OCI-LY7 (cell line): ENCODE measurements around the gene CCDC201. TPM values are rescaled to one million over a fixed set of nuclear protein-coding genes. Genes with fewer than 3 reads are reported as not detected.

Experiments used
- BruUV-seq: library from RNA; stranded (reverse); fragments of 400-500 nt; replicated peaks from 2 replicates; lab custom pipeline; 2021; lab: Mats Ljungman, UMichigan
- CTCF ChIA-PET: fragments of 300-600 bp; sonication (Branson Sonifier 250); formaldehyde crosslinking; loops from one replicate; lab custom pipeline; 2022; ENCODE audit warnings: antibody characterized with exemption; ENCODE audit not compliant: unreplicated experiment; lab: Charles Lee
- POLR2A ChIA-PET: fragments of 300-600 bp; sonication (Branson Sonifier 250); formaldehyde crosslinking; loops from one replicate; lab custom pipeline; 2022; ENCODE audit warnings: antibody characterized with exemption; lab: Charles Lee
- DNase-seq: peaks from one replicate; pipeline ENCODE4 v3.0.0-alpha.2; 2015; ENCODE audit warnings: low spot score
- H2AFZ ChIP-seq: fragments of 200-600 bp; sonication (generic), shearing (Covaris generic); 2 replicates; pipeline ENCODE4 v1.6.1; 2014; ENCODE audit warnings: mild to moderate bottlenecking, antibody characterized with exemption, low read length, moderate library complexity
- H3K27ac ChIP-seq: fragments of 200-600 bp; sonication (generic); 2 replicates; pipeline ENCODE4 v1.5.1; 2014; ENCODE audit warnings: mixed run types, low read depth, mild to moderate bottlenecking, moderate library complexity, low read length, inconsistent platforms; ENCODE audit not compliant: poor library complexity, severe bottlenecking
- H3K36me3 ChIP-seq: fragments of 200-600 bp; sonication (generic); 2 replicates; pipeline ENCODE4 v1.6.1; 2014; ENCODE audit warnings: mild to moderate bottlenecking, antibody characterized with exemption, low read length, moderate library complexity, mixed read lengths; ENCODE audit not compliant: insufficient read depth
- H3K4me1 ChIP-seq: fragments of 200-600 bp; sonication (generic); 2 replicates; pipeline ENCODE4 v1.5.1; 2014; ENCODE audit warnings: mild to moderate bottlenecking, low read length; ENCODE audit not compliant: insufficient read depth, poor library complexity, severe bottlenecking
- H3K4me2 ChIP-seq: fragments of 200-600 bp; sonication (generic); 2 replicates; pipeline ENCODE4 v1.6.1; 2014; ENCODE audit warnings: mild to moderate bottlenecking, low read length
- H3K4me3 ChIP-seq: fragments of 200-600 bp; sonication (generic); 2 replicates; pipeline ENCODE4 v1.5.1; 2014; ENCODE audit warnings: mild to moderate bottlenecking, low read depth, low read length; ENCODE audit not compliant: poor library complexity, severe bottlenecking
- H3K79me2 ChIP-seq: fragments of 200-600 bp; sonication (generic); 2 replicates; pipeline ENCODE4 v1.6.1; 2016; ENCODE audit warnings: low read depth, mild to moderate bottlenecking, low read length, moderate library complexity, mixed read lengths; ENCODE audit not compliant: insufficient read depth
- H3K9me2 ChIP-seq: fragments of 200-600 bp; sonication (generic); 2 replicates; pipeline ENCODE4 v1.6.1; 2016; ENCODE audit warnings: mild to moderate bottlenecking, low read length, mixed read lengths; ENCODE audit not compliant: insufficient read depth
- H3K9me3 ChIP-seq: fragments of 200-600 bp; sonication (generic); 2 replicates; pipeline ENCODE4 v1.6.1; 2014; ENCODE audit warnings: mild to moderate bottlenecking, mixed run types, low read length, mixed read lengths
- H4K20me1 ChIP-seq: fragments of 200-600 bp; sonication (generic); 2 replicates; pipeline ENCODE4 v1.6.1; 2014; ENCODE audit warnings: mild to moderate bottlenecking, antibody characterized with exemption, low read length, moderate library complexity, mixed read lengths; ENCODE audit not compliant: insufficient read depth
- CTCF ChIP-seq: fragments of 200-600 bp; sonication (generic); conservative IDR thresholded peaks from 2 replicates; pipeline ENCODE4 v1.5.1; 2014; ENCODE audit warnings: mild to moderate bottlenecking, antibody characterized with exemption, low read length, moderate library complexity, mixed read lengths
- EZH2phosphoT487 ChIP-seq: fragments of 200-600 bp; sonication (generic); IDR thresholded peaks from 2 replicates; pipeline ENCODE4 v1.6.1; 2018; ENCODE audit warnings: low read depth, borderline replicate concordance, mild to moderate bottlenecking, mixed run types, antibody characterized with exemption, low read length, moderate library complexity, mixed read lengths
- intact Hi-C: fragments of 100-400 bp; cut with micrococcal nuclease; formaldehyde crosslinking; loops from one replicate; pipeline ENCODE4 v1.10.0; 2022; ENCODE audit not compliant: unreplicated experiment
- total RNA-seq, 2 experiments: library from RNA; depleted of rRNA in 1 of 2; stranded (reverse); fragments of >200 nt in 1 of 2; shearing (Covaris generic) in 1 of 2; gene quantifications; 2 replicates each; pipeline ENCODE4 v1.2.3, GENCODE V29; 2014 to 2022

Gene CCDC201
- total RNA-seq, 2 experiments from 2014 or later = not detected

DNA sequence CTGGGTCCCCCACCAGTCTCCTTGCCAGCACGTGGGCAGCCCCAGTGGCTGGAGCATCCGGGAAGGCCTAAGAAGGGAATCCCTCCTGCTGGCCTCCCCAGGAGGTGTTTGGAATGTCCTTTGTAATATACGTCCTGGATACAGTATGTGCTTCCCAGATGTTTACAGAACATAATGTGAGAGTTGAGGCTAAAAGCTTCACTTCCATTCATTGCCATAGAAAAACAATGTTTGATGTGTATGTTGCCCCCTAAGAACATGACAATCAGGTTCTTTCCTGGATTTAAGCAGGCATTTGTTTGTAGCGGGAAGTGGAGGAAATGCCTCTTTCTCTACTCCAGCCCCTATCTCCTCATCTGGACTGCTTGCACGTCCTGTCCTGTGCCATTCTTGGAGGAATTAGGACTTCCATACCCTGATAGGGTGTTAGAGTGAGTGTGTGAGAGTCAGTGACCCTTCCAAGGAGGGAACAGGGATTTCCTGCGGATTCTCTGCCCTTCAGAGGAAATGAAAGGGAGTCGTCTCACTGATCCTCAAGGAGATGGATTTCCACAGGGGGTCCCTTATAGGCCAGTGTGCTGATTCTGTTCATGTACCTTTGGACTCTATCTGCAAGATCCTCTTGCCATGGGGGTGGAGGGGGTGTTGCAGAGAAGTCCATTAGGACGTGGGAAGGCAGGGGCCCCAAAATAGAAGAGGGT is 16.6 kb upstream of the CCDC201 start:
- POLR2A ChIA-PET = interaction anchor here (0.6 kb wide), 1 partner anchor 240 kb away, joined by 3 read pairs; no protein-coding TSS in a partner anchor
- CTCF ChIA-PET = interaction anchor here (0.6 kb wide), 1 partner anchor 279 kb away, joined by 3 read pairs; no protein-coding TSS in a partner anchor
- TF ChIP-seq EZH2phosphoT487 (no peak), CTCF (no peak)
- Histone ChIP-seq H3K9me2 (no peaks in the 10 kb centered on the region), H3K4me3 (no peak overlapping the region), H4K20me1 (no peaks in the 10 kb centered on the region), H3K27ac (no peak overlapping the region), H3K4me2 (no peak overlapping the region), H2AFZ (no peak overlapping the region), H3K4me1 (no peaks in the 10 kb centered on the region), H3K36me3 (no peaks in the 10 kb centered on the region), H3K9me3 (no peaks in the 10 kb centered on the region), H3K79me2 (no peaks in the 10 kb centered on the region)
- intact Hi-C loops = no loop called here
- no TSS peak for BruUV-seq
- no peak for DNase-seq

GRCh38 chr7:45888993-45889366 is 16.1 kb upstream of the CCDC201 start:
- Histone ChIP-seq H3K9me2 (no peaks in the 10 kb centered on the region), H3K79me2 (no peaks in the 10 kb centered on the region), H2AFZ (no peak overlapping the region), H3K36me3 (no peaks in the 10 kb centered on the region), H3K27ac (no peak overlapping the region), H3K4me2 (no peak overlapping the region), H3K4me3 (no peak overlapping the region), H4K20me1 (no peaks in the 10 kb centered on the region), H3K4me1 (no peaks in the 10 kb centered on the region), H3K9me3 (no peaks in the 10 kb centered on the region)
- no peak for DNase-seq
- CTCF ChIA-PET = no interaction called here
- no peak for TF ChIP-seq CTCF
- POLR2A ChIA-PET = no interaction called here
- BruUV-seq = no TSS peak
- intact Hi-C loops = no loop called here

- DNase-seq = no peak
These were observed 15.5 kb upstream of the CCDC201 start, which contains the start of gene IGFBP1 for GRCh38 chr7:45888185-45888992. TSS of gene IGFBP1 (plus strand) at chr7:45888488. CDS start at chr7:45888653, 165 bp downstream.

More at GRCh38 chr7:45888185-45888992, 15.5 kb upstream of the CCDC201 start, which contains the start of gene IGFBP1:
- no peaks in the 10 kb centered on the region for H3K9me2 ChIP-seq
- H3K9me3 ChIP-seq = no peaks in the 10 kb centered on the region
- H4K20me1 ChIP-seq = no peaks in the 10 kb centered on the region
- H3K4me1 ChIP-seq = no peaks in the 10 kb centered on the region
- no TSS peak for BruUV-seq
- H3K27ac ChIP-seq = no peak within 1 kb of the TSS
- H3K4me2 ChIP-seq = no peak within 1 kb of the TSS
- no peaks in the 10 kb centered on the region for H3K36me3 ChIP-seq
- TF ChIP-seq CTCF = no peak
- TF ChIP-seq EZH2phosphoT487 = no peak
- intact Hi-C loops = no loop called here
- H2AFZ ChIP-seq = no peak within 1 kb of the TSS
- ChIA-PET POLR2A (no interaction called here), CTCF (no interaction called here)
- no peaks in the 10 kb centered on the region for H3K79me2 ChIP-seq
- no peak within 1 kb of the TSS for H3K4me3 ChIP-seq
